ENCODE data around the gene TRIM69.
A peak's percentile ranks its signal among the peaks of the same experiment; 100 is the strongest.
"Not testable (repeated sequence)": the region's sequence is repeated elsewhere in the genome, so short reads cannot be mapped to it uniquely, and the experiment has no call there.

The TRIM69 gene

GRCh38 chr15:44780608-44781007, 44.3 kb downstream of the TRIM69 start:
- Histone ChIP-seq H3K36me3 (ENCODE audit: control insufficient read depth in 5 of 5, insufficient read depth in 5 of 5, low read length in 5 of 5) (no peaks in the 10 kb centered on the region), H3K9me3 (ENCODE audit: control insufficient read depth in 5 of 5, low read length in 5 of 5) (no peaks in the 10 kb centered on the region), H3K27ac (ENCODE audit: low read depth, low read length) (no peak overlapping the region), H3K4me3 (ENCODE audit: low read depth in 1 of 5, low read length in 5 of 5) (no peak overlapping the region), H3K4me1 (ENCODE audit: control insufficient read depth in 5 of 5, insufficient read depth in 5 of 5, low read length in 5 of 5) (peaks cover 0 to 5% (median 4%) of the 10 kb centered on the region in 5 donors), H3K9ac (ENCODE audit: low read length in 5 of 5) (no peak overlapping the region), H3K27me3 (ENCODE audit: control insufficient read depth in 5 of 5, insufficient read depth in 4 of 5, low read length in 5 of 5) (no peaks in the 10 kb centered on the region)

- no peaks in the 10 kb centered on the region for H3K9me3 ChIP-seq (ENCODE audit: control insufficient read depth in 5 of 5, low read length in 5 of 5)
- H3K36me3 ChIP-seq (ENCODE audit: control insufficient read depth in 5 of 5, insufficient read depth in 5 of 5, low read length in 5 of 5): no peaks in the 10 kb centered on the region
- H3K9ac ChIP-seq (ENCODE audit: low read length in 5 of 5): no peak overlapping the region
- no peak overlapping the region for H3K27ac ChIP-seq (ENCODE audit: low read depth, low read length)
- H3K4me1 ChIP-seq (ENCODE audit: control insufficient read depth in 5 of 5, insufficient read depth in 5 of 5, low read length in 5 of 5): peaks cover 0 to 5% (median 4%) of the 10 kb centered on the region in 5 donors
- no peaks in the 10 kb centered on the region for H3K27me3 ChIP-seq (ENCODE audit: control insufficient read depth in 5 of 5, insufficient read depth in 4 of 5, low read length in 5 of 5)
- H3K4me3 ChIP-seq (ENCODE audit: low read depth in 1 of 5, low read length in 5 of 5): no peak overlapping the region
These were observed 44.9 kb downstream of the TRIM69 start for GRCh38 chr15:44781128-44781810.

- peaks cover 0 to 5% (median 4%) of the 10 kb centered on the region in 5 donors for H3K4me1 ChIP-seq (ENCODE audit: control insufficient read depth in 5 of 5, insufficient read depth in 5 of 5, low read length in 5 of 5)
- no peak overlapping the region for H3K9ac ChIP-seq (ENCODE audit: low read length in 5 of 5)
- no peak overlapping the region for H3K27ac ChIP-seq (ENCODE audit: low read depth, low read length)
- no peak overlapping the region for H3K4me3 ChIP-seq (ENCODE audit: low read depth in 1 of 5, low read length in 5 of 5)
- no peaks in the 10 kb centered on the region for H3K27me3 ChIP-seq (ENCODE audit: control insufficient read depth in 5 of 5, insufficient read depth in 4 of 5, low read length in 5 of 5)
- no peaks in the 10 kb centered on the region for H3K9me3 ChIP-seq (ENCODE audit: control insufficient read depth in 5 of 5, low read length in 5 of 5)
- no peaks in the 10 kb centered on the region for H3K36me3 ChIP-seq (ENCODE audit: control insufficient read depth in 5 of 5, insufficient read depth in 5 of 5, low read length in 5 of 5)
These were observed 46.2 kb downstream of the TRIM69 start for GRCh38 chr15:44782516-44782915.

- not testable (repeated sequence) for H3K9me3 ChIP-seq (ENCODE audit: control insufficient read depth in 5 of 5, low read length in 5 of 5); H3K9ac ChIP-seq (ENCODE audit: low read length in 5 of 5); H3K36me3 ChIP-seq (ENCODE audit: control insufficient read depth in 5 of 5, insufficient read depth in 5 of 5, low read length in 5 of 5); H3K27me3 ChIP-seq (ENCODE audit: control insufficient read depth in 5 of 5, insufficient read depth in 4 of 5, low read length in 5 of 5)
- Histone ChIP-seq H3K4me3 (ENCODE audit: low read depth in 1 of 5, low read length in 5 of 5) (peak overlapping the region in 3 of 5 donors; percentile 75 to 87 (median 82)), H3K27ac (ENCODE audit: low read depth, low read length) (peak overlapping the region; percentile 91), H3K4me1 (ENCODE audit: control insufficient read depth in 5 of 5, insufficient read depth in 5 of 5, low read length in 5 of 5) (peaks cover 0 to 11% (median 7%) of the 10 kb centered on the region in 5 donors)
These were observed 48.6 kb downstream of the TRIM69 start for GRCh38 chr15:44784918-44785274.

DNA sequence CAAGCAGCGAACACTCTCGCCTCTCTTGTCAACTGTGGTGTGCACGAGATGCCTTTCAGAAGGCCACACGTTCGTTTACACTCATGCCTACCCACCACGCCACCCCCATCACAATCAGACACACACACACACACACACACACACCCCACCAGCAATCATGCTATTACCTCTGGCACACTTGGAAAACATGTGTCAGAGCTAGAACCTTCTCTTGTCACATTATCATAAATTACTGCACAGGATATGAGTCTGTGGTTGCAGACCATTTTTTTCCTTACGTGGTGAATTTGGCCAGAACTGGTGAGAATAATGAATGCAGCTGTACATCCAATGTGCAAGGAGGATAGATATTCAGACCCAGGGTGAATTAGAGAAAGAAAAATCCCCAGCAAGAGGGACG, 52.4 kb downstream of the TRIM69 start:
- Histone ChIP-seq H3K27ac (ENCODE audit: low read depth, low read length) (no peak overlapping the region), H3K36me3 (ENCODE audit: control insufficient read depth in 5 of 5, insufficient read depth in 5 of 5, low read length in 5 of 5) (no peaks in the 10 kb centered on the region), H3K27me3 (ENCODE audit: control insufficient read depth in 5 of 5, insufficient read depth in 4 of 5, low read length in 5 of 5) (no peaks in the 10 kb centered on the region), H3K4me3 (ENCODE audit: low read depth in 1 of 5, low read length in 5 of 5) (no peak overlapping the region), H3K4me1 (ENCODE audit: control insufficient read depth in 5 of 5, insufficient read depth in 5 of 5, low read length in 5 of 5) (peaks cover 0 to 12% (median 9%) of the 10 kb centered on the region in 5 donors), H3K9ac (ENCODE audit: low read length in 5 of 5) (no peak overlapping the region), H3K9me3 (ENCODE audit: control insufficient read depth in 5 of 5, low read length in 5 of 5) (no peaks in the 10 kb centered on the region)

DNA sequence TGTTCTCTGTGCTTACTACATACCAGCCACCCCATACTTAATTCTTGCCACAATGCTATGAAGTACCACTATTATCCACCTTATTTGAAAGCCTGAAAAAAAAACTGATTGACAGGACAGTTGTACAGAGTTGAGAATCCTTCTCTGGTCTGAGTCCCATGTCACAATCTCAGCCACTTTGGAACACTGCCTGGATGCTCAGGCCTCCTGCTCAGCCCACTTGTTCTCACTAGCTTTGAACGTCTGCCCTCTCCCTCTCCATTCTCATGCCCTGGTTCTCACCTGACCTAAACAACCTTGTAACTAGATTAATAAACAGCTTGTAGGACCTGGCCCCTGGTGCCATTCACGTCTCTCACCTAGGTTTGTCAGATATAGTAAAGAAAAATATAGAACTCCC, 53.9 kb downstream of the TRIM69 start:
- Histone ChIP-seq H3K4me3 (ENCODE audit: low read depth in 1 of 5, low read length in 5 of 5) (no peak overlapping the region), H3K27ac (ENCODE audit: low read depth, low read length) (no peak overlapping the region), H3K4me1 (ENCODE audit: control insufficient read depth in 5 of 5, insufficient read depth in 5 of 5, low read length in 5 of 5) (peaks cover 0 to 12% (median 4%) of the 10 kb centered on the region in 5 donors), H3K36me3 (ENCODE audit: control insufficient read depth in 5 of 5, insufficient read depth in 5 of 5, low read length in 5 of 5) (no peaks in the 10 kb centered on the region), H3K27me3 (ENCODE audit: control insufficient read depth in 5 of 5, insufficient read depth in 4 of 5, low read length in 5 of 5) (no peaks in the 10 kb centered on the region), H3K9ac (ENCODE audit: low read length in 5 of 5) (no peak overlapping the region), H3K9me3 (ENCODE audit: control insufficient read depth in 5 of 5, low read length in 5 of 5) (no peaks in the 10 kb centered on the region)

GRCh38 chr15:44790656-44791055, 54.3 kb downstream of the TRIM69 start:
- Histone ChIP-seq H3K4me1 (ENCODE audit: control insufficient read depth in 5 of 5, insufficient read depth in 5 of 5, low read length in 5 of 5) (peaks cover 0 to 12% (median 4%) of the 10 kb centered on the region in 5 donors), H3K9me3 (ENCODE audit: control insufficient read depth in 5 of 5, low read length in 5 of 5) (no peaks in the 10 kb centered on the region), H3K27me3 (ENCODE audit: control insufficient read depth in 5 of 5, insufficient read depth in 4 of 5, low read length in 5 of 5) (no peaks in the 10 kb centered on the region), H3K27ac (ENCODE audit: low read depth, low read length) (no peak overlapping the region), H3K36me3 (ENCODE audit: control insufficient read depth in 5 of 5, insufficient read depth in 5 of 5, low read length in 5 of 5) (no peaks in the 10 kb centered on the region), H3K9ac (ENCODE audit: low read length in 5 of 5) (no peak overlapping the region), H3K4me3 (ENCODE audit: low read depth in 1 of 5, low read length in 5 of 5) (no peak overlapping the region)

GRCh38 chr15:44792715-44793114, 56.4 kb downstream of the TRIM69 start:
- no peak overlapping the region for H3K27ac ChIP-seq (ENCODE audit: low read depth, low read length)

GRCh38 chr15:44794072-44794471, 57.7 kb downstream of the TRIM69 start:
- H3K4me1 ChIP-seq (ENCODE audit: control insufficient read depth in 5 of 5, insufficient read depth in 5 of 5, low read length in 5 of 5): peaks cover 0 to 12% (median 4%) of the 10 kb centered on the region in 5 donors
- H3K9ac ChIP-seq (ENCODE audit: low read length in 5 of 5): no peak overlapping the region
- H3K4me3 ChIP-seq (ENCODE audit: low read depth in 1 of 5, low read length in 5 of 5): no peak overlapping the region
- no peaks in the 10 kb centered on the region for H3K9me3 ChIP-seq (ENCODE audit: control insufficient read depth in 5 of 5, low read length in 5 of 5)
- no peak overlapping the region for H3K27ac ChIP-seq (ENCODE audit: low read depth, low read length)
- no peaks in the 10 kb centered on the region for H3K36me3 ChIP-seq (ENCODE audit: control insufficient read depth in 5 of 5, insufficient read depth in 5 of 5, low read length in 5 of 5)
- no peaks in the 10 kb centered on the region for H3K27me3 ChIP-seq (ENCODE audit: control insufficient read depth in 5 of 5, insufficient read depth in 4 of 5, low read length in 5 of 5)

More at GRCh38 chr15:44792715-44793114, 56.4 kb downstream of the TRIM69 start:
- Histone ChIP-seq H3K4me3 (ENCODE audit: low read depth in 1 of 5, low read length in 5 of 5) (no peak overlapping the region), H3K27me3 (ENCODE audit: control insufficient read depth in 5 of 5, insufficient read depth in 4 of 5, low read length in 5 of 5) (no peaks in the 10 kb centered on the region), H3K36me3 (ENCODE audit: control insufficient read depth in 5 of 5, insufficient read depth in 5 of 5, low read length in 5 of 5) (no peaks in the 10 kb centered on the region), H3K9ac (ENCODE audit: low read length in 5 of 5) (no peak overlapping the region), H3K4me1 (ENCODE audit: control insufficient read depth in 5 of 5, insufficient read depth in 5 of 5, low read length in 5 of 5) (peaks cover 0 to 12% (median 4%) of the 10 kb centered on the region in 5 donors), H3K9me3 (ENCODE audit: control insufficient read depth in 5 of 5, low read length in 5 of 5) (no peaks in the 10 kb centered on the region)

GRCh38 chr15:44796508-44796907, 60.2 kb downstream of the TRIM69 start:
- H3K9ac ChIP-seq (ENCODE audit: low read length in 5 of 5): no peak overlapping the region
- H3K27ac ChIP-seq (ENCODE audit: low read depth, low read length): no peak overlapping the region
- H3K36me3 ChIP-seq (ENCODE audit: control insufficient read depth in 5 of 5, insufficient read depth in 5 of 5, low read length in 5 of 5): no peaks in the 10 kb centered on the region
- no peaks in the 10 kb centered on the region for H3K9me3 ChIP-seq (ENCODE audit: control insufficient read depth in 5 of 5, low read length in 5 of 5)
- H3K4me1 ChIP-seq (ENCODE audit: control insufficient read depth in 5 of 5, insufficient read depth in 5 of 5, low read length in 5 of 5): no peaks in the 10 kb centered on the region
- no peaks in the 10 kb centered on the region for H3K27me3 ChIP-seq (ENCODE audit: control insufficient read depth in 5 of 5, insufficient read depth in 4 of 5, low read length in 5 of 5)
- no peak overlapping the region for H3K4me3 ChIP-seq (ENCODE audit: low read depth in 1 of 5, low read length in 5 of 5)
